Fibroblast of mammary gland (primary cell): Measurements from ENCODE around the gene VAX1.

Experiments
- DNase-seq: peaks from one replicate; pipeline ENCODE4 v3.0.0-alpha.2; 2010; ENCODE audit warnings: low read depth
- H3K4me3 ChIP-seq: 2 replicates; pipeline ENCODE4 v1.5.1; 2011; ENCODE audit warnings: low read depth, mild to moderate bottlenecking, low read length, moderate library complexity; ENCODE audit not compliant: control insufficient read depth
- TF ChIP-seq, protein P1 (sequence below): conservative IDR thresholded peaks from 2 replicates; pipeline ENCODE4 v1.5.1; 2011; ENCODE audit warnings: low read depth, low read length, inconsistent platforms; ENCODE audit not compliant: control insufficient read depth, insufficient read depth

VAX1 gene

DNA sequence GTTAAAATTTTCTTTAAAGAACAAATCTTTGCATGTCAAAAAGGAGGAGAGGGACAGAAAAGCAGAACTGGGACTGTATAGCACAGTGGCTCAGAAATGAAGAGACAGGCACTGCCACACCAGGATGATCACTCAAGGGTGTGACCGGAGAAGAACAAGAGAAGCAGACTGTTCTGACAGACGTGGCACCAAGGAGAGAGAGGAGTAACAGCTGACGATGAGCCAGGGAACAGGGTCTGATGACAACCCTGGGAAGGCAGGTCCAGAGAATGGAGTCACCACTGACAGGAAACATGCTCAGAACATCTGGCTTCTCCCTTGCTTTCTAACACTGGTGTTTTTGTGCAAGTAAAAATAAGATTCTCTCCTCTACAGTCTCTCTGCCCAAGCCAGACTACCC lies 14.6 kb upstream of the VAX1 start:
- TF ChIP-seq, protein P1, sequence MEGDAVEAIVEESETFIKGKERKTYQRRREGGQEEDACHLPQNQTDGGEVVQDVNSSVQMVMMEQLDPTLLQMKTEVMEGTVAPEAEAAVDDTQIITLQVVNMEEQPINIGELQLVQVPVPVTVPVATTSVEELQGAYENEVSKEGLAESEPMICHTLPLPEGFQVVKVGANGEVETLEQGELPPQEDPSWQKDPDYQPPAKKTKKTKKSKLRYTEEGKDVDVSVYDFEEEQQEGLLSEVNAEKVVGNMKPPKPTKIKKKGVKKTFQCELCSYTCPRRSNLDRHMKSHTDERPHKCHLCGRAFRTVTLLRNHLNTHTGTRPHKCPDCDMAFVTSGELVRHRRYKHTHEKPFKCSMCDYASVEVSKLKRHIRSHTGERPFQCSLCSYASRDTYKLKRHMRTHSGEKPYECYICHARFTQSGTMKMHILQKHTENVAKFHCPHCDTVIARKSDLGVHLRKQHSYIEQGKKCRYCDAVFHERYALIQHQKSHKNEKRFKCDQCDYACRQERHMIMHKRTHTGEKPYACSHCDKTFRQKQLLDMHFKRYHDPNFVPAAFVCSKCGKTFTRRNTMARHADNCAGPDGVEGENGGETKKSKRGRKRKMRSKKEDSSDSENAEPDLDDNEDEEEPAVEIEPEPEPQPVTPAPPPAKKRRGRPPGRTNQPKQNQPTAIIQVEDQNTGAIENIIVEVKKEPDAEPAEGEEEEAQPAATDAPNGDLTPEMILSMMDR = no peak
- H3K4me3 ChIP-seq = no peak overlapping the region
- peak; percentile 10 for DNase-seq

DNA sequence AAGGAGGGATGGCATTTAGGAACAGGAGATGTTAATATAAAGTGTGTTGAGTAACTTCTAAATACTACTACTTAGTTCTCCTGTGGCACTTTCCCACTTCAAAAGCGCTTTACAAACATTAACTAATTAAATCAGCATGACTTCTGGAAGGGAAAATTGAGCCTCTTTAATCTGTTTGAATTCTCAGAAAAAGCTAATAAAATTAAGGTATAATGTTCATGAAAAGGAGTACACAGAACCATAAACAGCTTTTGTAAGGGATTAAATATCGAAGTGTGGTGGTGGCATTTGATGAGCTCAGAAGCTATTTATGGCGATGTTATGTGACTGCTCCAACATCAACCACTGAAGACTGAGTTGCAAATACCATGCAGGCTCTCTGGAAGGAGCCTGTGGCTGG lies 10.2 kb upstream of the VAX1 start:
- H3K4me3 ChIP-seq = no peak overlapping the region
- no peak for DNase-seq
- TF ChIP-seq, protein P1 = no peak

DNA sequence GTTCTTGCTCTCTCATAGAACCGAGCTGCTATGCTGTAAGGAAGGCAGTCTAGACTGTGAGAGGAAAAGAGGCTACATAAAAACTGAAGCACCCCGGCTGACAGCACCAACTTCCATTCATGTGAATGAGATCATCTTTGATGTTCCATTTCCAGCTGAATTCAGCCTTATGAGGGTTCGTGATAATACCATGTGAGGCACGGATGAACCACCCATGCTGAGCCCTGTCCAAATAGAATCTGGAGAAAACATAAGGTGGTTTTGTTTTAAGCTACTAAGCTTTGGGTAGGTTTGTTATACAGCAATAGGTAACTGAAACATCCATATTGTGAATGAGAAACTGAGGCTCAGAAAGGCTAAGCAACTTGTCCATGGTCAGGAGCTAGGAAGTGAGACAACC lies 6.9 kb upstream of the VAX1 start:
- TF ChIP-seq, protein P1 = no peak
- no peak overlapping the region for H3K4me3 ChIP-seq
- DNase-seq = no peak

DNA sequence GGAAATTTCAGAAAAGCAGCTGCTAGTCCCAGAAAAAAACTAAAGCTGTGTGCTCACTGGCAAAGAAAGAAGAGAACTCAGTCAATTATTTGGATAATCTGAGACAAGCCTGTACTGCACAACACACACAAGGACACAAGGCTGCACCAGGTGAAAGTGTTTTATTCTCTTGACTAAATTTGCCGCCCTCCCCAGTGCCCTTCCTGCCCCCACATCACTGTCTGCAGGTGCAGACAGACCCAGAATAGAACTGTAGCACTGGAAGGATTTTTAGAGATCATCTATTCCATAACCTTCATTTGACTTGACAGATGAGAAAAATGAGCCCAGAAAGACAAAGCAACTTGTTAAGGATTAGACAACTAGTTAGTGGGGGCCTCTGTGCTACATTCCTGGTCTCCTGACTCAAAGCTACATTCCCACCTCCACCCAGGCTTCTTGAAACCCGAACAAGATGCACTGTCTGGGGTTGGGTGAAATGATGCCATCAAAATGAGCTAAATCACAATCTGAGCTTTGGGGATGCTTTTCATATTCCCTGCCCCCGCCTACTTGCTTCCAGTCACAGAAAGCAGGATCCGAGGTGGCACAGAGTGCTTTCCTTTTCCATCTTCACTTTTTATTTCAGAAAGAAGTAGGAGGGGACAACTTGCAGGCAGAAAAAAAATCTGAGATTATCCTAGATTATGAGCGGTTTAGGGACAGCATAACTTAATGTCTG lies 5.2 kb upstream of the VAX1 start:
- DNase-seq = no peak
- TF ChIP-seq, protein P1 = no peak
- no peak overlapping the region for H3K4me3 ChIP-seq

DNA sequence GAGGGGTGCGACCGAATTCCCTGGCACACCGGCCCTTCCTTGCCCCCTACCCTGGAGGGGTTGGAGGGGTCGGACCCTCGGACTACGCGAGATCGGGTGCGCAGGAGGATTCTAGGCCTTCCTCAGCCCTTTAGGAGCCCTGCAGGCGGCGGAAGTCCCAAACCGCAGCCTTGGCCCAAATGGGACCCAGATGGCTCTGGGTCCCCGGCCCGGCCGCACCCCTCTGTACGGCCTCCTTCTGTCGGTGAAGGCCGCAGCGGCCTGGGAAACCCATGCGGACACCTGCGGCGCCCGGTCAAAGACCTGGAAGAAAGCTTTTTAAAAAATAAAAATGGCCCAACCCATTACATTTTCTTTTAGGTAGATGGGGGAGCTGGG lies 2.4 kb upstream of the VAX1 start:
- DNase-seq = no peak
- no peak overlapping the region for H3K4me3 ChIP-seq
- TF ChIP-seq, protein P1 = no peak

DNA sequence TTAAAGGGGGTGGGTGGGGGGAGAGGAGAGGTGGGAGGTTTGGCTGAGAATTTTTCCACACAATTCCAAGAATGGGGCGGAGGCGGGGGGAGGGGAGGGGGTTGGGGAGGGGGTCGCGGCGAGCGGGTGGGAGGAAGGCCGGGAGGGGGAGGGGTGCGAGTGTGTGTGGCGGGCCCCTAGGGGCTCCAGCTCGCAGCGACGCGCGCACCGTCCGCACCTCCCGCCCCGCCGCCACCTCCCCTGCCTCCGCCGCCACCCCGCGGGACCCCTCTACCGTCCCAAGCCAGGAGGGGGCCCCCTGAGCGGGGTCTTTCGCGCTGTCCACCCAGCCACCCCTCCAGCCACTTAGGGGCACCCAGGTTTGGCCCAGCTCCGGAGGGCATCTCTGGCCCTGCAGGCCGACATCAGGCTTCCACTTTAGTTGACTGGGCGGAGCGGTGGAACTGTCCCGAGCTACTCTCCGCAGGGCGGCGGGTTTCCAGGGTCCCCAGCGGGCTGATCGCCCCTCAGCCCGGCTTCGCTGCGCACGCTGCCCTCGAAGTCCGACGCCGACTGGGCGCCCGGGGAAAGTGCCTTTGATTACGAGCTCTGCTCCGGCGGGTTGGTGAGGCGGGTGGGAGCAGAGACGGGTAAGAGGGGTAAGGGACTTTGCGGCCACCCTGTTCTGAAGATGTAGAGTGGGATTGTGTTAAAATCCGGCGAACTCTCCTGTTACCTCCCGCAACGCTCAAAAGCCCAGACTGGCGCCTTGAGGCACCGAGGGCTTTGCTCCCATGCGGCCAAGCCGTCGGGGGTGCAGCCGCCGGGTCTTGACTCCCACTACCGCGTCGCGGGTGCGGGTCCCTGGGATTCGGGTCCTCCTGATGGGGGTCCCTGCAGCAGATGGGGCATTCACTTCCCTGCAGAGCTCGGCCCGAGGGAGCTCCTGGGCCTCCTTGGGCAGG lies 1.8 kb upstream of the VAX1 start:
- TF ChIP-seq, protein P1 = no peak
- DNase-seq = no peak
- H3K4me3 ChIP-seq = no peak overlapping the region
